ENCODE data around the gene SLC22A9.
"Not testable (repeated sequence)": the region's sequence is repeated elsewhere in the genome, so short reads cannot be mapped to it uniquely, and the experiment has no call there.

SLC22A9 gene

DNA sequence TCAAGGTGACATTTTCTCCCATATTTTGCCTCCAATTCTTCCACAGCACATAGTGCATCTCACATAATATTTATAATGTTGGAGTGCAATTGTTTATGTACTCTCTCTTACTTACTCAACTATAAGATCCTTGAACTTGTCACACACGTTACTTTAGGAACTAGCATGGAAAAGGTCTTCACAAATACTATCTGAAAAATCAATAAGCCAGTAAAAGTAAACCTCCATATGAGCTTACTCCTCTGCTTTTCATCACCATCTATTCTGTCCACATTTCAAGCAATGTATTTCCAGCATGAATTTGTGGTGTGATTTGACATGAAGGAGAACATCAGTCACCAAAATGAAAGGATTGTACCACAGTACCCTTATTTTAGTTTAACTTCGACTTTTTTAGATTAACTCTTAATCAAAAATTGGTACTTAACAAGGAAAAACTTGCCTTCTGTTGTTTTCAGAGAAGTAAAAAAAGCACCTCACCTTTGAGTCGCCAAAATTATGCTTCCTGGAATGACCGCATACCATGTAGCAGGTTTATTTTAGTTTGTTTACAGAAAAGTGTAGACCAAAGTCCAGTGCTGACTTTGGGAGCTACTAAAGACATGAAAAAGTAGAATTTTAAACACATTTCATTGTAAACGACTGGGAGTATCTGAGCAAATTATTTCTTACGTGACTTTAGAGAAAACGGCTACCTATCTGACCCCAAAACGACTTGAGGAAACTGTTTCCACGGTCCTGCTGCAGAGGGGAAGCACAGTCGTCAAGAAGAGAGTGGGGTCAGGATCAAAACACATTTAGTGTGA lies at the start of gene SLC22A9:
Gene SLC22A9, plus strand, starts transcription at position 621 of the 806 bp plus-strand sequence. CDS start 272 bp downstream, outside the sequence.
- no peak for DNase-seq

DNA sequence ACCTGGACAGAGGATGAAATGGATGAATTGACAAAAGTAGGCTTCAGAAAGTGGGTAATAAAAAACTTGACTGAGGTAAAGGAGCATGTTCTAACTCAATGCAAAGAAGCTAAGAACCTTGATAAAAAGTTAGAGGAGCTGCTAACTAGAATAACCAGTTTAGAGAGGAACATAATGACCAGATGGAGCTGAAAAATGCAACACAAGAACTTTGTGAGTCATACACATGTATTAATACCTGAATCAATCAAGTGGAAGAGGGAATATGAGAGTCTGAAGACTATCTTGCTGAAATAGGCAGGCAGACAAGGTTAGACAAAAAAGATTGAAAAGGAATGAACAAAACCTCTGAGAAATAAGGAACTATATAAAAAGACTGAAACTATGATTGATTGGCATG lies 47.9 kb upstream of the SLC22A9 start:
- DNase-seq, result no peak

DNA sequence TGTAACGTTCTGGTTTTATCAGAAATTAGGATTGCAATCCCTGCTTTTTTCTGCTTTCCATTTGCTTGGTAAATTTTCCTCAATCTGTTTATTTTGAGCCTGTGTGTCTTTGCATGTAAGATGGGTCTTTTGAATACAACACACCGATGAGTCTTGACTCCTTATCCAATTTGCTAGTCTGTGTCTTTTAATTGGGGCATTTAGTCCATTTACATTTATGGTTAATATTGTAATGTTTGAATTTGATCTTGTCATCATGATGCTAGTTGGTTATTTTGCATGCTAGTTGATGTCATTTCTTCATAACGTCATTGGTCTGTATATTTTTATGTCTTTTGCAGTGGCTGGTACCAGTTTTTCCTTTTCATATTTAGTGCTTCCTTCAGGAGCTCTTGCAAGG lies 34.5 kb upstream of the SLC22A9 start:
- DNase-seq, result not testable (repeated sequence)

DNA sequence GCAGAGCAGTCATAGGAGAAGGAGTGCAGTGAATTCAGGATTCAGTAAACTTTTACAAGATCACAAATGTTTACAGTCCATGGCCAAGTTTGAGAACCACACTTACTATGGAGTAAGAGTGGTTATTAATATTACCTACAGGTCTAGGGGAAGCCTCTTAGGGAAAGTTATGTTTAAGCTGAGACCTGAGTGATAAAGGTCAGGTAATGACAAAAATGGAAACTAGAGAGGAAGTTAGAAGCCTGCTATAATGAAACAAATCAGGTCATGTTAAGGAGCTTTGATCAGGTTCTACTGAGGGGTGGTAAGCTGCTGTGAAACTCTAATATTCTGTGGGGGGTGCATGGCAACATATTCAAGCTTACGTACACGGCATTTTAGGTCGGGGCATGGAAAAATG lies 32.5 kb upstream of the SLC22A9 start:
- DNase-seq, result no peak

DNA sequence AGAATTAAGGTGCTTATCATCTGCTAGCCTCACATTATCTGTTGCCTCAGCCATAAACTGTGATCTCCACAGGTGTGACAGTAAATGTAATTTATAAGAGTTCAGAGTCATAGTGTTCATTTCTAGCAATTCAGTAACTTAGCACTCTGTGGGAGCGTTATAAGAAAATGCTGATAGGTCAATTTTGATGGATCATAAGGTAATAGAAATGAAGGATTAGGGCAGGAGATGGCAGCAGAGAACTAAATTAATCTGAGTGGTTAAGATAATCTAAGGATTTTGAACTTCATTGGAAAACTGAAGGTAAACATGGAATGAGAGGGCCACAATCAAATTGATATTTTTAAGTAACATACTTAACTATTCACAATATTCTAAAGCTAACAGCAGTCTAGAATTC lies 26.5 kb upstream of the SLC22A9 start:
- DNase-seq, result no peak

DNA sequence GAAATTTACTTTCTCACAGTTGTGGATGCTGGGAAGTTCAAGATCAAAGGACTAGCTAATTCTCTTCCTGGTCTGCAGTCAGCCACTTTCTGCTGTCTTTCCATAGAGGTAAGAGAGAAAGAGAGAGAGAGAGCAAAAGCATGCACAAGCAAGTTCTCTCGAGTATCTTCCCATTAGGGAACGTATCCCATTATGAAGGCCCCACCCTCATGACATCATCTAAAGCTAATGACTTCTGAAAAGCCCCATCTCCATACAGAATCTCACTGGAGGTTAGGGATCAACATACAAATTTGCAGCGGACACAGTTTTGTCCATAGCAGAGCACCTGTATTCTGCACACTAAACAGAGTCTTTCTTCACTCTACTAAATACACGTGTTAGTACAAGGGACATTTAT lies 17.4 kb upstream of the SLC22A9 start:
- DNase-seq, result no peak

DNA sequence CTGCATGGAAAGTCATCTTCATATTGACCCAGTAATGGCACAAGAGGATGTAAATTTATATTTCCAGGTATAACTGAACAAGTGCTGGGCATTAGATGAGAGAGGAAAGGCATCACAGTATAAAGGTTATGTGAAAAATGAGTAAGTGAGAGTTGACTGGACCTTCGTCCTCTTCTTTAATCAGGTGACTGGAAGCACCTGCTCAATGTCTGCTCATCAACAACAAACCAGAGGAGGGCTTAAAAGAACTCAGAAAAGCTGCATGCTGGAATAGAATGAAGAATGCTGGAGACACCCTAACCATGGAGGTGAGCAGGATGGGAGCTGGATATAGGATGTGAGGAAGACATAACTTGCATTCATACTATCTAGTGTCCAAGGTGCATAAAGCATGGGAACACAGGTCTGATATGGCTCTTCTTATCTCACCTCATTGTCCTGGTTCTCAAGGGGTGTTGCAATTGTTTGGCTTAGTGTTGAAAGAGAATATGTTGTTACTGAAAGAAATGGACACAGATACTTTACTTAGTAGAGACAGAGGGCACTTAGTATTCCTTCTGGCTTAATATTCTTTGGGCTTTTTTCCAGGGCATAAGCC lies 7.3 kb upstream of the SLC22A9 start:
- no peak for DNase-seq

DNA sequence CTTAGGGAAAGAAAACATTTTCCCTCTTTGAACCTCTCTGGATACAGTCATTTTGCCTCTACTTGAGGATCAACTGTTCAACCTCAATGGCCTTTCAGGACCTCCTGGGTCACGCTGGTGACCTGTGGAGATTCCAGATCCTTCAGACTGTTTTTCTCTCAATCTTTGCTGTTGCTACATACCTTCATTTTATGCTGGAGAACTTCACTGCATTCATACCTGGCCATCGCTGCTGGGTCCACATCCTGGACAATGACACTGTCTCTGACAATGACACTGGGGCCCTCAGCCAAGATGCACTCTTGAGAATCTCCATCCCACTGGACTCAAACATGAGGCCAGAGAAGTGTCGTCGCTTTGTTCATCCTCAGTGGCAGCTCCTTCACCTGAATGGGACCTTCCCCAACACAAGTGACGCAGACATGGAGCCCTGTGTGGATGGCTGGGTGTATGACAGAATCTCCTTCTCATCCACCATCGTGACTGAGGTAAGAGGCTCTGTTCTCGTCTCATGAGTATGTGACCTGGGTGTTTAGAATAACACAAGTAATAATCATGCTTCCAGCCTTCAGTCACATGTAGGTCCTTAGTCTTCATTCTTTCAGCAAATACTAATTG lies 495 bp downstream of the SLC22A9 start:
- no peak for DNase-seq

DNA sequence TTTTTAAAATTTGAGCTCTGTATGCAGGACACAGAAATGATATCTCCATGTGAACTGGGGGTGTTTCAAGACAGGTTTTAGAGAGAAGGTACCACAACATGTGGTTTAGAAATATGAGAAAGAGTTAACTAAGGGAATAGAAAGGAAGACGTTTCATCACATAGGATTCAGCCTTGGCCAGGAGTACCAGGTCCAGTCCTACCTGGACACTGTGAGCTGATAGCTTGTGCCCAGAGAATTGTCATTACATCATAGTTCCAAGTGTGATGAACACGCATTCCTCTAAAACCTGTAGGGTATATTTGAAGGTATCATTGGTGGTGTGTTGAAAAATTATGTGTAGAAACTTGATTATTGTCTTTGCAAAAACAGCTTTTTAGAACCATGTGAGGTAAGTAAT lies 1.8 kb downstream of the SLC22A9 start:
- DNase-seq, result no peak

DNA sequence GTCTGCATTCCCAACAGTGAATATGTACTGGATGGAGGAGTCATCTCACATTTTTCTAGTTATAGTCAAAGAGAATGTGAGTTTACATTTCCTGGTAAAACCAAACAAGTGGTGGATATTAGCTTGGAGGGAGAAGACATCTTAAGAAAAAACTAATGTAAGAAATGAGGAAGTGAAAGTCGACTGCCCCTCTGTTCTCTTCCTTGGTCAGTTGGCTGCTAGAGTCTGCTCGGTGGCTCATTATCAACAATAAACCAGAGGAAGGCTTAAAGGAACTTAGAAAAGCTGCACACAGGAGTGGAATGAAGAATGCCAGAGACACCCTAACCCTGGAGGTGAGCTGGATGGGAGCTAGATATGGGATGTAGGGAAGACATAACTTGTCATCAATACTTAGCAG lies 5.8 kb downstream of the SLC22A9 start:
- no peak for DNase-seq

DNA sequence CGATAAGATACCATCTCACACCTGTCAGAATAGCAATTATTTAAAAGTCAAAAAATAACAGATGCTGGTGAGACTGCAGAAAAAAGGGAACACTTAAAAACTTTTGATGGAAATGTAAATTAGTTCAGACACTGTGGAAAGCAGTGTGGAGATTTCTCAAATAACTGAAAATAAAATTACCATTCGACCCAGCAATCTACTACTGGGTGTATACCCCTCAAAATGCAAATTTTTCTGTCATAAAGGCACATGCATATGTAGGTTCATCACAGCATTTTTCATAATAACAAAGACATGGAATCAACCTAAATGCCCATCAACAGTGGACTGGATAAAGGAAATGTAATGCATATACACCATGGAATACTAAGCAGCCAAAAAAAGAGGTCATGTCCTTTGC lies 10.5 kb downstream of the SLC22A9 start:
- no peak for DNase-seq

DNA sequence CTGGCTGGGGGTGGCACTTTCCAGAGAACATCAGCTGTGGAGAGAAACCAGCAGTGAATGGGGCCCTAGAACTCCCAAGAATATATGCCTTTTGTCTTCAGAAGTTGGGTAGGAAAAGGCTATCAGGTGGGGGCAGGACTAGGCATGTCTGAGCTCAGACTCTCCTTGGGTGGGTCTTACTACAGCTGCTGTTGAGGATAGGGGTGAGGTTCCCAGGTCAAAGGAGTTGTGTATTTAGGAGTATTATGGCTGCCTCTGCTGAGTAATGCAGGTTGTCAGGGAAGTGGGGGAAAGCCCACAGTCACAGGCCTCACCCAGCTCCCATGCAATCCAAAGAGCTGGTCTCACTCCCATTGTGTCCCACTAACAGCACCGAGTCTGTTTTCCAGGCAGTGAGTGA lies 26.1 kb downstream of the SLC22A9 start:
- DNase-seq, result no peak

DNA sequence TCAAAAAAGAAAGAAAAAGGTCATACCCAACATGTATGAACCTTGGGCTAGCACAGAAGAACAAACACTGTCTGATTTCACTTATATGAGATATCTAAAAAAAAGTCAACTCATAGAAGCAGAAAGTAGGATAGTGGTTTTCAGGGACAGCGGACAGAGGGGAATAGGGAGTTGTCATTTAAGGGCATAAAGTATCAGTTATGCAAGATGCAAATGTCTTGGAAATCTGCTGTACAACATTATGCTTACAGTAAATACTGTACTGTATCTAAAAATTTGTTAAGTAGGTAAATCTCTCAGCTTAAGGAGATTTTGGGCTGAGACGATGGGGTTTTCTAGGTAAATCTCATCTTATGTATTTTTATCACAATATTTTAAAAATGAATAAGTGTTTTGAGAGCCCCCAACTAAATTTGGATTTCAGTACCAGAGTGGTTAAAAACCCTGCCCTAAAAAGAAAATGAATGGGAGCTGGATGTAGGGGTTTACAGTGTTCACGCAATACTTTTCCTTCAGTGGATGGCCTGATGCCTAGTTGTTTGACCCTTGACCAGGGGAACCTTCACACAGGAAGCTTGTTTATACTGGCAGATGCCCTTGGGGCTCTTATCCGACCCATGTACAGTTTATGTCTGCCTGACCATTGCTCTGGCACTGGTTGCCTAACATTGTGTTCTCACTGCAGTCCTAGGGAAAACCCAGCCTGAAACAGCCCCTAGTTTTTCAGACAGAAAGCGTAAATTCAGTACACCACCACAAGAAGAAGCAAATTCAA lies 34.8 kb downstream of the SLC22A9 start:
- no peak for DNase-seq

DNA sequence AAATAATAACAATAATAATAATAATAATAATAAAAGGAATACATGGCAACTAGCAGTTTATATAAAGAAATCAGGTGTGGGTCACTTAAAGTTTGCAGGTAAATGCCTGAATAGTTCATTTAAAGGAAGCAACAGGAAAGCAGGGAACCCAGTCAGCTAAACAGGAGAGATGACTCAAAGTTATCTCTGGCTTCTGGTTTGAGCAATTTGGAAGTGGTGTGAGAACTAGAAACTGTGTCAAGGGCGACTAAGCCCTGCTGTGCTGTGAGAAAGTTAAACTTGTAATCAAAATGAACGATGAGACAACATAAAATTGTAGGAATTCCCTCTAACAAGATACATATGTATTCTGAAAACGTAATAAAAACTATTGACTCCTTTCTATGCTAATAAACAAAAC lies 35.5 kb downstream of the SLC22A9 start:
- no peak for DNase-seq

DNA sequence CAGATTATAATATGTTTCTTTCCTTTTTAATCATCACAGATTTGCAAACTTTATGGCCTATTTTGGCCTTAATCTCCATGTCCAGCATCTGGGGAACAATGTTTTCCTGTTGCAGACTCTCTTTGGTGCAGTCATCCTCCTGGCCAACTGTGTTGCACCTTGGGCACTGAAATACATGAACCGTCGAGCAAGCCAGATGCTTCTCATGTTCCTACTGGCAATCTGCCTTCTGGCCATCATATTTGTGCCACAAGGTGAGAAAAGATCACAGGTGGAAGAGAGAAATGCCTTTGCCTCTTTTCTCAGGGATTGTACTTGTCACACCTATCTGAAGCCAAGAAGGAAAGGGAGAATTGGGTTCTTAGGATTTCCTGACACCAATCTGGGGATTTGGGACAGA lies 36.9 kb downstream of the SLC22A9 start:
- DNase-seq, result no peak

DNA sequence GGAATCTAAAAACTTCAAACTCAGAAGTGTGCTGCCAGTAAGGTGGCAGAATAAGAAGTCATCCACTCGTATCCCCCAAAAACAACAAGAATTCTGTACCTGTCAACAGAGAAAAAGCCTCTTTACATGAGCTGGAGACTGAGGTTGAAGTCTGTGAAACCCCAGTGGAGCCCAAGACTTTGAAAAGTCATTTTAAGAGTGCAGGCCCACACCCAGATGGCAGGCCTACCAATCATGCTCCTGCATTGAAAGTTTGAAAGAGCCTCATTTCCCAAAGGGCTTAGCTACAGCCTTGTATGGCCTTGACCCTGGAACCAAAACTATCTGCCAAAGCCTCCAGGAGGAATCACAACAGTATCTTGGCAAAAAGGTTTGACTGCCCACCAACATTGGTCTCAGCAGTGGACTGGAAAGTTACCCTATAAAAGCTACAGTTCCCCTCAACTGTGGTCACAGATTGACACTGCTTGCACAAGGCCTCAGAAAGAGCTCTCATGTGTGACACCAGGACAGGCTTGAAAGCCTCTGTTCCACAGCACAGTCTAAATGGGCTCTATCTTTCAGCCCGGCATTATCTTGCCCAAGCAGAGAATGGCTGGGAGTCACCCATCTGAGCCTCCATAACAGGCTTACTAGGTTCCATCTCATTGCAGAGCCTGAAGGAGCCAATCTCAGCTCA lies 47.7 kb downstream of the SLC22A9 start:
- DNase-seq, result no peak

DNA sequence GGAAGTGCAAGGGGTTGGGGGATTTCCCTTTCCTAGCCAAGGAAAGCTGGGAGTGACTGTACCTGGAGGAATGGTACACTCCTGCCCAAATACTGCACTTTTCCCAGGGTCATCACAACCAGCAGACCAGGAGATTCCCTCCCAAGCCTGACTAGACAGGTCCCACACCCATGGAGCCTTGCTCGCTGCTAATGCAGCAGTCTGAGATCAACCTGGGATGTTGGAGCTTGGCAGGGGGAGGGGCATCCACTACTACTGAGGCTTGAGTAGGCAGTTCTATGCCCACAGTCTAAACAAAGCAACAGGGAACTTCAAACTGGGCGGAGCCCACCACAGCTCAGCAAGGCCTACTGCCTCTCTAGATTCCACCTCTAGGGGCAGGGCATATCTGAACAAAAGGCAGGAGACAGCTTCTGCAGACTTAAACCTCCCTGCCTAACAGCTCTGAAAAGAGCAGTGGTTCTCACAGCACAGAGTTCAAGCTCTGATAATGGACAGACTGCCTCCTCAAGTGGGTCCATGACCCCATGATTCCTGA lies 58.5 kb downstream of the SLC22A9 start:
- no peak for DNase-seq

DNA sequence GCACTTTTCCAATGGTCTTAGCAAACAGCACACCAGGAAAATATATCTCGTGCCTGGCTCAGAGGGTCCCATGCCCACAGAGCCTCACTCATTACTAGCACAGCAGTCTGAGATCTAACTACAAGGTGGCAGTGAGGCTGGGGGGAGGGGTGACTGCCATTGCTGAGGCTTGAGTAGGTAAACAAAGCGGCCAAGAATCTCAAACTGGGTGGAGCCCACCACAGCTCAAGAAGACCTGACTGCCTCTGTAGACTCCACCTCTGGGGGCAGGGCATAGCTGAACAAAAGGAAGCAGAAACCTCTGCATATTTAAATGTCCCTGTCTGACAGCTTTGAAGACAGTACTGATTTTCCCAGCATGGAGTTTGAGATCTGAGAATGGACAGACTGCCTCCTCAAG lies 61.1 kb downstream of the SLC22A9 start:
- not testable (repeated sequence) for DNase-seq

DNA sequence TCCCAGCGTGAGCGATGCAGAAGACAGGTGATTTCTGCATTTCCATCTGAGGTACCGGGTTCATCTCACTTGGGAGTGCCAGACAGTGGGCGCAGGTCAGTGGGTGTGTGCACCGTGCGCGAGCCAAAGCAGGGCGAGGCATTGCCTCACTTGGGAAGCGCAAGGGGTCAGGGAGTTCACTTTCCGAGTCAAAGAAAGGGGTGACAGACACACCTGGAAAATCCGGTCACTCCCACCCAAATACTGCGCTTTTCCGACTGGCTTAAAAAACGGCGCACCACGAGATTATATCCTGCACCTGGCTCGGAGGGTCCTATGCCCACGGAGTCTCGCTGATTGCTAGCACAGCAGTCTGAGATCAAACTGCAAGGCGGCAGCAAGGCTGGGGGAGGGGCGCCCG lies 65.8 kb downstream of the SLC22A9 start:
- not testable (repeated sequence) for DNase-seq

DNA sequence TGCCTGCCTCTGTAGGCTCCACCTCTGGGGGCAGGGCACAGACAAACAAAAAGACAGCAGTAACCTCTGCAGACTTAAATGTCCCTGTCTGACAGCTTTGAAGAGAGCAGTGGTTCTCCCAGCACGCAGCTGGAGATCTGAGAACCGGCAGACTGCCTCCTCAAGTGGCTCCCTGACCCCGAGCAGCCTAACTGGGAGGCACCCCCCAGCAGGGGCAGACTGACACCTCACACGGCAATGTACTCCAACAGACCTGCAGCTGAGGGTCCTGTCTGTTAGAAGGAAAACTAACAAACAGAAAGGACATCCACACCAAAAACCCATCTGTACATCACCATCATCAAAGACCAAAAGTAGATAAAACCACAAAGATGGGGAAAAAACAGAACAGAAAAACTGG lies 66.2 kb downstream of the SLC22A9 start:
- DNase-seq, result not testable (repeated sequence)

DNA sequence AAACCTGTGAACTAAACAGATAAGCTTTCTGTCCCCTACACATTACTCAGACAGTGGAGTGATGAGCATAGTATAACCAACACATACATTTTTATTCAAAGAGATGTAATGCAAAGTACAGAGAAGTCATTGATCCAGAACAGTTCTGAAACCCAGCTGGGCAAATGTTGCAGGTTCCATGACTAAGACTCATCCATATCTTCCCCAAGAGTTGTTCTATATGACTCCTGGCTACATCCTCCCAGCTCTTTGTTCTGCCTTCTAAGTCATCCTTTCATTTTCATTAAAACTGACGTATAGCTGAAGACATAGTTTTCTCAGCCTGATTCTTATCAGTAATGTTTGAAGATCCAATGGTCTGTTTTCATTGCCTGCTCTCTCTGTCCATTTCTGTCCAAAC lies 74.1 kb downstream of the SLC22A9 start:
- no peak for DNase-seq

DNA sequence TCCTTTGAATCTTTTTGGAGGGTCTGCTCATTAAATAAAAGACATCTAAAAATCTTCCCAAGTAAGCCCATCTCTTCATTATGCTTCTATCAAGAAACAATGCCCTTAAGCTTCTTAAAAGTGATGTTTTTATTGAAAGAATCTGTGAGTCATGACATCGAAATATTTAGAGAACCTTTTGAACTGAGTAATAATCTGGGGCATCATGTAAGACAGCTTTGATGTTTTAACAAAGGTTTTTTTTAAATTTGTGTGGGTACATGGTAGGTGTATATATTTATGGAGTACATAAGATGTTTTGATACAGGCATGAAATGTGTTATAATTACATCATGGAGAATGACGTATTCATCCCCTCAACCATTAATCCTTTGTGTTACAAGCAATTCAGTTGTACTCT lies 74.6 kb downstream of the SLC22A9 start:
- no peak for DNase-seq

DNA sequence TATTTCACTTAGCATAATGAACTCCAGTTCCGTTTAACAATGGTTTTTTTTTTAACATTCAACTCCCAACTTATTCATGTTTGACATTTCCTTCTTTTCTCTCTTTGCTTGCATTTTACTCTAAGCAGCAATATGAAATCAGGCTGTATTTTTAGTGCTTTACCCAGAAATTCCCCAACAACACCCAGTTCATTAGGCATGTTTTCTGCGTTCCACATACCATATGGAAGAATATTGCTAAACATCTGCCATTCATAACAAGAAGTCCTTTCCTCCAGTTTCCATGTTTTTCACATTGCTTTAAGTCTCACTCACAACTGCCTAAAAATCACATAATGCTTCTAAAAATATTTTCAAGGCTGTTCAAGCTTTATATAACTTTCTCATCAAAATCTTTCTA lies 75.5 kb downstream of the SLC22A9 start:
- no peak for DNase-seq

All from NCI-H1436 treated with DMSO at 0.1 percent for 48 hours (cell line).